Measurements from ENCODE around the gene NUP35.
"Not testable (repeated sequence)": the region's sequence is repeated elsewhere in the genome, so short reads cannot be mapped to it uniquely, and the experiment has no call there.

NUP35 gene

DNA sequence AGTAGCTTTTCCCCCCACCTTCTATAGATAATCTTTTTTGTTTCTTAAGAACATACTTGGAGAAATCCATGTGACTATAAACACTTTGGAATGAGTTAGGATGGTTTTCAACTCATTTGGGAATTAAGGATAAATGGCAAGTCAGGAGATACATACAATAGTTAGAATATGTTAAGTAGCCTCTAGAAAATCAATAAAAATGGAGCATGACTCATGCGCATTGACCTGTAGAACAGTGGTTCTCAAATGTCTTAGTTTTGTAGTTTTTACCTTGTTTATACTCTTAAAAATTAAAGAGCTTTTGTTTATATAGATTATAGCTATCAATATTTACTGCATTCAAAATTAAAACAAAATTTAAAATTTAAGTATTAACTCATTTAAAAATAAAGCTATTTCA lies 24.7 kb downstream of the NUP35 start:
- no peak for DNase-seq

DNA sequence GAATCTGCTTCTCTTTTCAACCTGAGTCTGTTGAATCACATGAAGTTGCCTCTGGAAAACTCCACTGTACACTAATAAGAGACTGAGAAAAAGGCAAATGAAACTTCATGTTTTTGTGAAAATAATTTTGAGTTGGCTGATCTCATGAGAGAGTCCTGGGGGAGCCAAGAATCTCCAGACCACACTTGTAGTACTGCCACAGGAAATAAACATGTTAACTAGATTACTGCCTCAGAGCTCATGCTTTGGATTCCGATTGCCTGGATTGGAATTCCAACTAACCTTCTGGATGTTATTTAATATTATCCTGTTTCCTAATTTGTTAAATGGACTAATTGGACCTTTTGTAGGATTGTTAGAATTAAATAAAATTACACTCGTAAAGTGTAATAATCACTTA lies 25.2 kb downstream of the NUP35 start:
- DNase-seq, result no peak

DNA sequence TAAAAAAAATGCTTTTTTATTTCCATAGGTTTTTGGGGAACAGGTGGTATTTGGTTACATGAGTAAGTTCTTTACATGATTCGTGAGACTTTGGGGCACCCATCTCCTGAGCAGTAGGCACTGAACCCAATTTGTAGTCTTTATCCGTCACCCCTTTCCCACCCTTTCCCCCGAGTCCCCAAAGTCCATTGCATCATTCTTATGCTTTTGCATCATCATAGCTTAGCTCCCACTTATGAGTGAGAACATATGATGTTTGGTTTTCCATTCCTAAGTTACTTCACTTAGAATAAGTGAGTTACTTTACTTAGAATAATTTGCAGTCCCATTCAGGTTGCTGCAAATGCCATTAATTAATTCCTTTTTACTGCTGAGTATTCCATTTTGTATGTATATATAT lies 28.0 kb downstream of the NUP35 start:
- DNase-seq, result not testable (repeated sequence)

DNA sequence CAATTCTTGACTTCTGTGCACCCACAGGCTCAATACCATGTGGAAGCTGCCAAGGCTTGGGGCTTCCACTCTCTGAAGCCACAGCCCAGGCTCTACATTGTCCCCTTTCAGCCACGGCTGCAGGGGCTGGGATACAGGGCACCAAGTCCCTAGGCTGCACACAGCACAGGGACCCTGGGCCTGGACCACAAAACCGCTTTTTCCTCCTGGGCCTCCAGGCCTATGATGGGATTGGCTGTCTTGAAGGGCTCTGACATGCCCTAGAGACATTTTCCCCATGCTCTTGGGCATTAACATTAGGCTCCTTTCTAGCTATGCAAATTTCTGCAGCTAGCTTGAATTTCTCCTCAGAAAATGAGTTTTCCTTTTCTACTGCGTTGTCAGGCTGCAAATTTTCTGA lies 29.7 kb downstream of the NUP35 start:
- no peak for DNase-seq

DNA sequence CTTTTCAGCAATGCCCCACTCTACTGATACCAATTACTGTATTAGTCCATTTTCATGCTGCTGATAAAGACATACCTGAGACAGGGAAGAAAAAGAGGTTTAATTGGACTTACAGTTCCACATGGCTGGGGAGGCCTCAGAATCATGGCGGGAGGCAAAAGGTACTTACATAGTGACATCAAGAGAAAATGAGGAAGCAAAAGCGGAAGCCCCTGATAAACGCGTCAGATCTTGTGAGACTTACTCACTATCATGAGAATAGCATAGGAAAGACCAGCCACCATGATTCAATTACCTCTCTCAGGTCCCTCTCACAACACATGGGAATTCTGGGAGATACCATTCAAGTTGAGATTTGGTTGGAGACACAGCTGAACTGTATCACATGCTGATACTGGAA lies 30.5 kb downstream of the NUP35 start:
- DNase-seq, result not testable (repeated sequence)

DNA sequence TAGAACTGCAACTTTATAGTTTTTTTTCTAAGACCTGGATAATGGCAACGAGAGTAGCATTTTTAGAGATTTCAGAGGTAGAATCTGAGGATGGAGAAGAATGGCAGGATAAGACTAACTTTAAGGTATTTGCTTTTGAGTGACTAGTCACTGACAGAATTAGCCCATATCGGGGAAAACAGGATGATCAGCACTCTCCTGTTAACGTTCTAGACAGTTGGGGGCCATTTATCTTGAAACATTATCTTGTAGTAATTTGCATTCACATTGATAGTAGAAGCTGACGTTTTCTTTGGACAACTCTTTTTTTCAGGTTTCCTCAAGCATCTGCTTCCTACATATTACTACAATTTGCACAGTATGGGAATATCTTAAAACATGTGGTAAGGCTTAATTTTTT lies 32.9 kb downstream of the NUP35 start:
- DNase-seq, result no peak

DNA sequence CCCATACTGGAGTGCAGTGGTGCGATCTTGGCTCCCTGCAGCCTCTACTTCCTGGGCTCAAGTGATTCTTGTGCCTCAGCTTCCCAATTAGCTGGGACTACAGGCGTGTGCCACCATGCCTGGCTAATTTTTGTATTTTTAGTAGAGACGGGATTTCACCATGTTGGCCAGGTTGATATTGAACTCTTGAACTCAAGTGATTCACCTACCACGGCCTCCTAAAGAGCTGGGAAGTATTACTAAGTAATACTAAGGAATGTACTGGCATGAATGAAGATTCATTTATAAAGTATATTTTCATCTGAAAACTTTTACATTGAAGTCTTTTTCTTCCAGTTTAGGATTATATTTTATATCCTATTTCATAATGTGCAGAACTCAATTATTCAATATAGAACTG lies 38.1 kb downstream of the NUP35 start:
- no peak for DNase-seq

DNA sequence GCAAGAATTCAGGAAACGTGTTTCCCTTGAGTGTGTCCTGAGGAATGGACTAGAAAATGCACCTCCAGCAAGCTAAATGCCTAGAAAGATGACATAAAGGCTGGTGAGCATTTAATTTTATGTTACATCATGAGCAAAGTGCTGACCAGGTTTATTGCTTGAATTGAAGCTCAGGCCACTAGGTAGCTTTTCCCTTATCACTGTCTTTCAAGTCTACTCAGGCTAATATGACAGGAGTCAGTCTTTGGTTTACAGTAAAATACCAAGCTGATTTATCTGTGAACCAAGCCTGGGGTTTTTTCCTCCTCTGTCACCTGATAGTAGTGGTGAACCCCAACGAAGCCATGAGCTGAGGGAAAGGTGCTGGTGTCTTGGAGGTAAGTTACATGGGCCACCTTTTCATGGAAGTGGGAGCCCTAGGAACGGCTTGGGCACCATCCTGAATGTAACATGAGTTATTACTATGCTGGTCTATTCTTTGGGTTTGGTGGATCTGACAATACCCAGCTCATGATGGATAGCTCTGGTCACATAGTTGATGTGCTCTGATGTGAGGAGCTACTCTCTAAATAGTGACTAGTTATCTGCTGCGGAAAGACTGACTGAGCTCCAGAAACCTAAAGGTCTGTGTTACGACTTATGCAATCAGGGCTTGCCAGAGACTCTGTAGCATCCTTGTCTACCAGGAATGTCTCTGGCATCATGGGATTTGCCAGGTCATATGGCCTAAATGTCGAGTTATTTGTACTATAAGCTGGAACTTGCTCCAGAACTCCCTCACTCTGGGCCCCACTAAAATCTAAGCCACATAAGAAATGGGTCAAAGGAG lies 39.8 kb downstream of the NUP35 start:
- no peak for DNase-seq

DNA sequence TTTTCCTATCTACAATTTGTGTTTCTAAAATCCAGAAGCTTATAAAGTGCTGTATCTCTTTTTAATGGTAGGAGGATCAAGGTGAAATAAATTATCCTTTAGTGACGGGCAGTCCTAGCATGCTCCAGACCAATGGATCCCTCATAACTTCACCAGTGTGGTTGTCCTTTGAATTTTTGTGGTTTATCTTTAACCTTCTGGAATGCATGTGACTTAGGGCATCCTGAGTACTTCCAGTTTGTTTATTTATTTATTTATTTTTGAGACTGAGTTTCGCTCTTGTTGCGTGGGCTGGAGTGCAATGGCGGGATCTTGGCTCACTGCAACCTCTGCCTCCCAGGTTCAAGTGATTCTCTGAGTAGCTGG lies 40.4 kb downstream of the NUP35 start:
- no peak for DNase-seq

DNA sequence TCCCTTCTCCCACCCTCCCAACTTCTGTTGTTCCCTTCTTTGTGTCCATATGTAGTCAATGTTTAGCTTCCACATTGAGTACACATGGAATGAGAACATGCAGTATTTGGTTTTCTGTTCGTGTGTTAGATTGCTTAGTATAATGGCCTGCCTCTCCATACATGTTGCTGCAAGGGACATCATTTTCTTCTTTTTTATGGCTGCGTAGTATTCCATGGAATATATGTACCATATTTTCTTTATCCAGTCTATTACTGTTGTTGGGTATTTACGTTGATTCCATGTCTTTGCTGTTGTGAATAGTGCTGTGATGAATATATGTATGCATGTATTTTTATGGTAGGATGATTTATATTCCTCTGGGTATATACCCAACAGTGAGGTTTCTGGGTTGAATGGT lies 42.0 kb downstream of the NUP35 start:
- no peak for DNase-seq

DNA sequence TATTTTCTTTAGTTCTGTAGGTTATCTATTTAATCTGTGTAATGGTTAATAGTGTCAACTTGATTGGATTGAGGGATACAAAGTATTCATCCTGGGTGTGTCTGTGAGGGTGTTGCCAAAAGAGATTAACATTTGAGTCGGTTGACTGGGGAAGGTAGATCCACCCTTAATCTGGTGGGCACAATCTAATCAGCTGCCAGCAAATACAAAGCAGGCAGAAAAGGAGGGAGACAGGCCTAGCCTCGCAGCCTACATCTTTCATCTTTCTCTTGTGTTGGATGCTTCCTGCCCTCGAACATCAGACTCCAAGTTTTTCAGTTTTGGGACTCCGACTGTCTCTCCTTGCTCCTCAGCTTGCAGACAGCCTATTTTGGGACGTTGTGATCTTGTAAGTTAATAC lies 42.7 kb downstream of the NUP35 start:
- not testable (repeated sequence) for DNase-seq

DNA sequence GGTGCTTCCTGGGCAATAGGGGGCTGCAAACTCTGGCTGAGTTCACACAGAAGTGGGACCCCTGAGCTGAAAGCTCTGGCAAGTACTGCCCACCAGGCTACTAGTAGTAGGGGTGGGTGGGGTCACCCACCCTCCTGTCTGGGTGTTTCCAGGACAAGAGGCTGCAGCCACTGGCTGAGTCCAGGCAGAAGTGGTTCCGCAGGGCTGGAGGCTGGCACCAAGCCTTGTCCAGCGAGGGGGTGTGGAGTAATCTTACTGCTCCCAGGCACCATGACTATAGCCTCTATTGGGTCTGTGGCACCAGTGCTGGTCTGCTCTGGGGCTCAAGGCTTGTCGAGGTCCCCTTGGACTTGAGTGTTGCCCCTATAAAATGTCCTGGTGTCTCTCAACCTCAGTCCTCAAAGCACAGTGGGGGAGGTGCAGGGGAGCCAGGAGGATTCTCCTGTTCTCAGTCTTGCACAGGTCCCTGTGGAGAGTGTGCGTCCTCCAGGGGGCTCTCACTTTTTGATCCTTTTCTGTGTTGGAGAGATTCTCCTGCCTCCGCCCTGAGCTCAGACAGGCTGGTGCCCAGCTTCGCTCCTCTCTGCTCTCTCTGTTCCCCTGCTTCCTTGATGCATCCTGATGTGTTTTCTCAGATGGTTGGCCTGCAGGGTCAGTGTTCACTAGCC lies 48.1 kb downstream of the NUP35 start:
- DNase-seq, result no peak

DNA sequence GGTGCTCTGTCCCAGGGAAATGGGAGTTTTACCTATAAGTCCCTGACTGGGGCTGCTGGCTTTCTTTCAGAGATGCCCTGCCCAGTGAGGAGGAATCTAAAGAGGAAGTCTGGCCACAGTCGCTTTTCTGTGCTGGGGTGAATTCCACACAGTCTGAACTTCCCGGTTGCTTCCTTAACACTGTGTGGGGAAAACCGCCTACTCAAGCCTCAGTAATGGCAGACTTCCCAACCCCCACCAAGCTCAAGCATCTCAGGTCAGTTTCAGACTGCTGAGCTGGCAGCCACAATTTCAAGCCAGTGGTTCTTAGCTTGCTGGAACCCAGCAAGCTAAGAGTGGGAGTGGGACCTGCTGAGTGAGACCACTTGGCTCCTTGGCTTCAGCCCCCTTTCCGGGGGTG lies 54.9 kb downstream of the NUP35 start:
- DNase-seq, result no peak

DNA sequence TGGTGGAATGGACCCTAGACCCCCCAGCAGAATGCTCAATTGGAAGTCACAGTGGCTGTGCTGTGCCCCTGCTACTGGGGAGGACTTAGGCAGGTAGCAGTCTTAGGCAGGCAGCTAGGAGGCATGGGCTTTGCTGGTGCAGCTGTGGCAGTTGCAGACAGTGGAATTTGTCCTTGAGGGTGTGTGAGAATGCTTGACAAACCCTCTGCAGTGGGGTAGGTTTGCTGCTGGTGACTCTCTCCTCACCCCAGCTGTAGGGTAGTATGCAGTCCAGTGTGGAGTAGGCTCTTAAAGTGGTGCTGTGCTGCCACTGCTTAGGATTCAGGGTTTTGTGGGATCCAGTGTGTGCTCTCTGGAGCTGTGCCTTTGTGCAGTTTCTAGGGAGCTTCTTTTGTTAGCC lies 61.3 kb downstream of the NUP35 start:
- no peak for DNase-seq

DNA sequence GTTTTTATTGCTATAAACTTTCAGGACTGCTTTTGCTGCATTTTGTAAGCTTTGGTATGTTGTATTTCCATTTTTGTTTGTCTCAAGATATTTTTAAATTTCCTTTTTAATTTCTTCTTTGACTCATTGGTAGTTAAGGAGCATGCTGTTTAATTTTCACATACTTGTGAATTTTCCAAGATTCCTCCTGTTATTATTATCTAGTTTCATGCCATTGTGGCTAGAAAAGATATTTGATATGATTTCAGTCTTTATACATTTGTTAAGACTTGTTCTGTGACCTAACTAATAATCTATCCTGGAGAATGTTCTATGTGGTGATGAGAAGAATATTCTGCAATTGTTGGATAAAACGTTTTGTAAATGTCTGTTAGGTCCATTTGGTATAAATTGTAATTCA lies 62.1 kb downstream of the NUP35 start:
- no peak for DNase-seq

DNA sequence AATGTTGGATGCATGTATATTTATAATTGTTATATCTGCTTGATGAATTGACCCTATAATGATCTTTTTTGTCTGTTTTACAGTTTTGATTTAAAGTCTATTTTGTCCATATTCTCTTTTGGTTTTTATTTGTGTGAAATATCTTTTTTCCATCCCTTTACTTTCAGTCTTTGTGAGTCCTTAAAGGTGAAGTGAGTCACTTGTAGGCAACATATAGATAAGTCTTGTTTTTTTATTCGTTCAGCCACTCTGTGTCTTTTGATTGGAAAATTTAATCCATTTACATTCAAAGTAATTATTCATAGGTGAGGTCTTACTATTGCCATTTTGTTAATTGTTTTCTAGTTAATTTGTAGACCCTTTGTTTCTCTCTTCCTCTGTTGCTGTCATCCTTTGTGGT lies 62.5 kb downstream of the NUP35 start:
- no peak for DNase-seq

DNA sequence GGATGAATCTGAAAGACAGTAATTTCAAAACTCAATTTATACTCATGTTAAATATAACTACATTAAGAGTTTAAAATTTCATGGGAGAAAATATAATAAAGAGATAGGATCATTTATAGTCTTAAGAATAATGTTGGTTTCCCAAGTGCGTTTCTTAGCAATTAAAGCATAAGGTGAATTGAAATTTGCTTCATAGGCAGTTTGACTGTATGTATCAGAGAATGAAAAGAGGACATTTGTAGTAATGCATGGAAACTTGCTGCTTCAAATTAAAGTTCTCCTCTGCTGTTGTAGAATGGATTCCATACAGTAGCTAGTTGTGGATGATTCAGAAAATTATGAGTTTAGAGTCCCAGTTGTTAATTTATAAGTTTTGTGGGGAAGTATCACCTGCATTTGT lies 68.1 kb downstream of the NUP35 start:
- no peak for DNase-seq

DNA sequence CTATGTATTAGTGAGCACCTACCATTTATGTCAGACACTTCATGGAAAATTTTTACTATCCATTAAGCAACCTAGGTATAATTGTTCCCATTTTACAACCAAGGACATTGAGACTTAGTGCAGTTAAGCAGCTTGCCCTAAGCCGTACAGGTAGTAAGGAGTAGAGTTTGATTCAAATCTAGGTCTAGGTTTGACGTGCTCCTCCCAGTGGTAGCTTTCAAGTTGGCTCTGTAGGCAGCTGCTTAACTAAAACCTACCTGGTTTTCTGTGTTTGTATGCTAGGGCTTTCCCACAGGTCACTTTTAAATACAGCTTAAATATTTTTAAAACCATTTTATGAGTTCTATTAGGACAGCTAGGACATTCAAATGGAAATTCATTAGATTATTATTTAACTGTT lies 69.7 kb downstream of the NUP35 start:
- no peak for DNase-seq

DNA sequence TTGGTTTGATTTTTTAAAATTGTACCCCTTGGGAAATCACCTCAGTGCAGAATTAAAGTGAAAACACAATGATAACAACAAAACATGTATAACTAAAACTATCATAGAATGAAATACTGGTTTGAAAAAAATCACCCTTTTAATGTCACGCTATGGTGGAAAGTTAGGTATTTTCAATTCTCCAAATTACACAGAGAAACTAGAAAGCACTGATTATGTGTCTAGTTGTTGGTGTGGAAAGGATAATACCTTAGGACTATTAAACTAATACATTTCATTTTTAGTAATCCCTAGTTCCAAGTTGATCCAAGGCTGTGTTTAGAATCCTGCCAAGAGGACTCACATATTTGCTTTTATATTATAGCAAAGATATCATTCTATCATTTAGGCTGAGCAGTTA lies 71.2 kb downstream of the NUP35 start:
- DNase-seq, result no peak

DNA sequence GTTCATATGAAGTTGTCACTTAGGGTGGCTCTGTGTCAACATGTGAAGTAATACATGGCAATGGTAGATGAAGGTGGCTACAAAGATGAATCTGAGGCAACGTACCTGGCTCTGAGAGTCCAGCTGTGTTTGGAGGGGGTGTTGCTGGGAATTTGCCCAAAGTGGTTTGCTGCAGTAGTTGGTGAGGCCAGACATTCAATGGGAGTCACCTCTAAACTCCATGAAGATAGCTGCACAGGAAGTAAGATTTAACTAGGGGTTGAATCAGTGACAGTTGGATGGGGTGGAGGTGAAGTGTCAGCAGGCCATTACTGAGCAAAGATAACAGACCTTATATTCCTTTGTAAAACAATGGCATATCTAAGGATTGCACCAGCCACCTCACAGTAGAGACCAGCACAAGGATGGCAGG lies 71.8 kb downstream of the NUP35 start:
- DNase-seq, result no peak

DNA sequence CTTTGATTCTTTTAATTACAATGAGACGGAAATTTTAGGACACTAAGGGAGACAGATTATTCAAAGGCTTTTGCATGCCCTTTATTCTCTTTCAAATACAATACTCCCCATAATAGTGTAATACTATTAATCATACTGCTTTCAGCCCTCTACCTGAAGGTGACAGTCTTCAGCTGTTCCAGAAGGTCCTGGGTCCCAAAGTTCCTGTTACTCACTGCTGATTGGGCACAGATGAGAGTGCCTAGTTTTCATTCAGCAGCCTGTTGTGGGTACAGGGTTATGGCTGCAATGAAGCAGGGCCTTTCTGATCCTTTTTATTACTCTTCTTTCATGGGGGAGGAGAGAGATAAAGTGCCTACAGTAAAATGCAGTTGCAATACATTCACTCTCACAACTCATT lies 80.2 kb downstream of the NUP35 start:
- no peak for DNase-seq

DNA sequence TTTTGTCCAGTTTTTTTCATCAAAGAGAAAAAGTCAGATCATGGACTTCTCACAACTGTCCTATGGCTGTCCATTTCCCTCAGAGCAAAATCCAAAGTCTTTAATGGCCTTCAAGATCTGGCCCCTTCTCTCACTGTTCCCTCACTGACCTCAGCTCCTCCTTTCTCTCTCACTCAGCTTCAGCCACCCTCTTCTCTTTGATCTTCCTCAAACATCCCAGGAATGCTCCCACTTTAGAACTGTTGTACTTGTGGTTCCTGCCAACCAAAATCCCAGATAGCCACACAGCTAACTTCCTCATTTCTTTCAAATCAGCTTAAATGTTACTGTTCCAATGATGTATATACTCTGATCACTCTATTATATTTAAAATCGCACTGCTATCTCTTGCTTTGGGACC lies 82.9 kb downstream of the NUP35 start:
- DNase-seq, result no peak

DNA sequence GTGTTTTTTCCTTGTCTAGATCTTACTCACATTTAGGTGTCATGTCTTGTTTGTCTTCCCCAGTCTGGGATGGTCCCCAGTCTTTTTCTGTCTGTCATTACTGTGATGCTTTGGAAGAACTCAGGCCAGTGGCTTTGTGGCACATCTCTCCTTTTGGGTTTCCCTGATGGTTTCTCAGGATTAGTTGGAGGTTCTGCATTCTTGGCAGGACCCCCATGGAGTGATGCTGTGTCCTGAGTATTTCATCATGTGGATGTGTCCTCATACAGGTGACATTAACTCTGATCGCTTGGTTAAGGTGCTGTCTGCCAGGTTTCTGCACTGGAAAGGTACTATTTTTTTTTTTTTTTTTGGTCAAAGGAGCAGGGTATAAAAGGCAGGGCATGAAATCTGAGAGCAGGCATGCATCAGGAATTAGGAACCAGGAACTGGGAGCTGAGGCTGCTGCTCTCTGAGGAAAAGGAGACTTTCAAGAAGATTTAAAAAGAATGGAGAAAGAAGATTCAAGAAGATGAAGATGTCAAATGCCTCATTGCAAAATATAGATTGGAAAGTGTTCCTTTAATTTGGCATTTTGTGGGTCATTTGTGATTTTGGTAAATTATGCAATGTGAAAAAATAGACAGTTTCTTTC lies 85.3 kb downstream of the NUP35 start:
- DNase-seq, result no peak

All from NCI-H1092 treated with DMSO at 0.1 percent for 48 hours (cell line).